Vagina (tissue), 2 donors: ENCODE measurements around the gene DNAJC5.
"Not testable (repeated sequence)": the region's sequence is repeated elsewhere in the genome, so short reads cannot be mapped to it uniquely, and the experiment has no call there.

Experiments used
- POLR2AphosphoS5 ChIP-seq, 2 donors: sonication (generic); formaldehyde crosslinking; IDR thresholded peaks; one replicate each; pipeline ENCODE4 v1.9.0; 2017; ENCODE audit warnings: antibody characterized with exemption in 2 of 2, mild to moderate bottlenecking in 2 of 2, low read depth in 1 of 2; ENCODE audit not compliant: insufficient read depth in 1 of 2
- TF ChIP-seq, protein P1 (sequence below), 3 experiments: fragments of 450-650 bp in 2 of 3; fragments of 200-600 bp in 1 of 3; sonication (generic) in 1 of 3; IDR thresholded peaks; one replicate each; pipeline ENCODE4 v1.5.1; 2017 to 2019; ENCODE audit warnings: antibody characterized with exemption in 3 of 3, mild to moderate bottlenecking in 2 of 3, moderate library complexity in 2 of 3

DNA sequence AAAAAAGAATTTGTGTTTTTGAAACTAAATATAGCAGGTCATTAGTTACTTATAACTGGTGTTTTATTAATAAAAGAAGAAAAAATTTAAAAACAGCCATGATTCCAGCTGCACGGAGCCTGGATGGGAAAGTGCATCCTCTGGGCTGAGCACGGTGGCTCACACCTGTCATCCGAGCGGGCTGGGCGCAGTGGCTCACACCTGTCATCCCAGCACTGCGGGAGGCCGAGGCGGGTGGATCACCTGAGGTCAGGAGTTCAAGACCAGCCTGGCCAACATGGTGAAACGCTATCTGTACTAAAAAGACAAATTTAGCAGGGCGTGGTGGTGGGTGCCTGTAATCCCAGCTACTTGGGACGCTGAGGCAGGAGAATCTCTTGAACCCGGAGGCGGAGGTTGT lies 14.0 kb upstream of the DNAJC5 start:
- not testable (repeated sequence) for TF ChIP-seq POLR2AphosphoS5 (IDR thresholded peaks at IDR 0.05; ENCODE audit: insufficient read depth in 1 of 2, low read depth in 1 of 2)
- TF ChIP-seq, protein P1, sequence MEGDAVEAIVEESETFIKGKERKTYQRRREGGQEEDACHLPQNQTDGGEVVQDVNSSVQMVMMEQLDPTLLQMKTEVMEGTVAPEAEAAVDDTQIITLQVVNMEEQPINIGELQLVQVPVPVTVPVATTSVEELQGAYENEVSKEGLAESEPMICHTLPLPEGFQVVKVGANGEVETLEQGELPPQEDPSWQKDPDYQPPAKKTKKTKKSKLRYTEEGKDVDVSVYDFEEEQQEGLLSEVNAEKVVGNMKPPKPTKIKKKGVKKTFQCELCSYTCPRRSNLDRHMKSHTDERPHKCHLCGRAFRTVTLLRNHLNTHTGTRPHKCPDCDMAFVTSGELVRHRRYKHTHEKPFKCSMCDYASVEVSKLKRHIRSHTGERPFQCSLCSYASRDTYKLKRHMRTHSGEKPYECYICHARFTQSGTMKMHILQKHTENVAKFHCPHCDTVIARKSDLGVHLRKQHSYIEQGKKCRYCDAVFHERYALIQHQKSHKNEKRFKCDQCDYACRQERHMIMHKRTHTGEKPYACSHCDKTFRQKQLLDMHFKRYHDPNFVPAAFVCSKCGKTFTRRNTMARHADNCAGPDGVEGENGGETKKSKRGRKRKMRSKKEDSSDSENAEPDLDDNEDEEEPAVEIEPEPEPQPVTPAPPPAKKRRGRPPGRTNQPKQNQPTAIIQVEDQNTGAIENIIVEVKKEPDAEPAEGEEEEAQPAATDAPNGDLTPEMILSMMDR (IDR thresholded peaks at IDR 0.05) = not testable (repeated sequence)
